Gastrocnemius medialis (tissue), 4 donors: Measurements from ENCODE around the gene OVOL3.

ENCODE experiments used
- CTCF ChIP-seq, 5 experiments: fragments of 450-650 bp in 3 of 5; fragments of 200-600 bp in 2 of 5; sonication (generic) in 2 of 5; IDR thresholded peaks in 4 of 5; conservative IDR thresholded peaks in 1 of 5; 1 replicate in 4 of 5; 2 replicates in 1 of 5; pipeline ENCODE4 v1.5.1; 2016 to 2019; ENCODE audit warnings: antibody characterized with exemption in 5 of 5, mild to moderate bottlenecking in 3 of 5, moderate library complexity in 3 of 5
- POLR2A ChIP-seq, 2 donors: fragments of 450-650 bp; IDR thresholded peaks; one replicate each; pipeline ENCODE4 v1.6.1; 2017; ENCODE audit warnings: antibody characterized with exemption in 2 of 2, mild to moderate bottlenecking in 2 of 2, moderate library complexity in 2 of 2

GRCh38 chr19:36090910-36091695 lies 19.8 kb upstream of the OVOL3 start:
- TF ChIP-seq CTCF (IDR thresholded peaks at IDR 0.05 in 4 of 5, conservative IDR thresholded peaks at IDR 0.05 in 1 of 5) (no peak), POLR2A (IDR thresholded peaks at IDR 0.05) (no peak)
